Gastroesophageal sphincter (tissue), 3 donors: ENCODE measurements around the gene HUWE1.

Experiments
- CTCF ChIP-seq, 4 experiments: fragments of 200-600 bp in 2 of 4; fragments of 450-650 bp in 2 of 4; sonication (generic) in 1 of 4; IDR thresholded peaks; one replicate each; pipeline ENCODE4 v1.5.1; 2017 to 2019; ENCODE audit warnings: antibody characterized with exemption in 4 of 4, mild to moderate bottlenecking in 2 of 4, moderate library complexity in 2 of 4
- EP300 ChIP-seq: sonication (generic); formaldehyde crosslinking; IDR thresholded peaks from one replicate; pipeline ENCODE4 v1.6.1; 2017; ENCODE audit warnings: antibody characterized with exemption, mild to moderate bottlenecking
- POLR2A ChIP-seq, 2 donors: fragments of 450-650 bp; IDR thresholded peaks; one replicate each; pipeline ENCODE4 v1.6.1; 2017; ENCODE audit warnings: antibody characterized with exemption in 2 of 2, mild to moderate bottlenecking in 2 of 2, moderate library complexity in 1 of 2

GRCh38 chrX:53526999-53527398 is 159.5 kb downstream of the HUWE1 start:
- no peak for TF ChIP-seq CTCF (IDR thresholded peaks at IDR 0.05)
- no peak for TF ChIP-seq EP300
- no peak for TF ChIP-seq POLR2A (IDR thresholded peaks at IDR 0.05)
